ENCODE results near the gene RGS2. TPM values are rescaled to one million over a fixed set of nuclear protein-coding genes. Genes with fewer than 3 reads are reported as not detected.

The RGS2 gene
- total RNA-seq, 2 donors from 2014 or later: 31.2 to 51.2 TPM

- no peak for TF ChIP-seq CTCF (IDR thresholded peaks at IDR 0.05)
- Histone ChIP-seq H3K9me3 (no peaks in the 10 kb centered on the region), H3K27me3 (no peaks in the 10 kb centered on the region), H3K36me3 (no peaks in the 10 kb centered on the region), H3K27ac (no peak overlapping the region), H3K4me1 (no peaks in the 10 kb centered on the region), H3K4me3 (no peak overlapping the region)
- no peak for DNase-seq (ENCODE audit: low spot score)
Measured at GRCh38 chr1:192832492-192832891, 23.7 kb downstream of the RGS2 start.

- no peaks in the 10 kb centered on the region for H3K36me3 ChIP-seq
- no peaks in the 10 kb centered on the region for H3K4me1 ChIP-seq
- no peak for DNase-seq (ENCODE audit: low spot score)
- no peaks in the 10 kb centered on the region for H3K9me3 ChIP-seq
- no peak overlapping the region for H3K4me3 ChIP-seq
- no peak for TF ChIP-seq CTCF (IDR thresholded peaks at IDR 0.05)
- H3K27me3 ChIP-seq: no peaks in the 10 kb centered on the region
- H3K27ac ChIP-seq: peak overlapping the region in 1 of 2 donors; percentile 15
Measured at GRCh38 chr1:192835116-192835515, 26.3 kb downstream of the RGS2 start.

GRCh38 chr1:192839162-192840066, 30.6 kb downstream of the RGS2 start:
- no peak for DNase-seq (ENCODE audit: low spot score)
- H3K4me1 ChIP-seq: no peaks in the 10 kb centered on the region
- no peak overlapping the region for H3K4me3 ChIP-seq
- no peak overlapping the region for H3K27ac ChIP-seq
- no peak for TF ChIP-seq CTCF (IDR thresholded peaks at IDR 0.05)
- H3K27me3 ChIP-seq: no peaks in the 10 kb centered on the region
- no peaks in the 10 kb centered on the region for H3K9me3 ChIP-seq
- no peaks in the 10 kb centered on the region for H3K36me3 ChIP-seq

- Histone ChIP-seq H3K27ac (no peak overlapping the region), H3K9me3 (no peaks in the 10 kb centered on the region), H3K4me3 (no peak overlapping the region), H3K4me1 (no peaks in the 10 kb centered on the region), H3K27me3 (no peaks in the 10 kb centered on the region), H3K36me3 (no peaks in the 10 kb centered on the region)
- DNase-seq (ENCODE audit: low spot score): no peak
- no peak for TF ChIP-seq CTCF (IDR thresholded peaks at IDR 0.05)
Measured at GRCh38 chr1:192844360-192844759, 35.5 kb downstream of the RGS2 start.

- no peaks in the 10 kb centered on the region for H3K9me3 ChIP-seq
- H3K36me3 ChIP-seq: no peaks in the 10 kb centered on the region
- no peak overlapping the region for H3K4me3 ChIP-seq
- no peak for TF ChIP-seq CTCF (IDR thresholded peaks at IDR 0.05)
- H3K27me3 ChIP-seq: no peaks in the 10 kb centered on the region
- no peak for DNase-seq (ENCODE audit: low spot score)
- H3K27ac ChIP-seq: no peak overlapping the region
- no peaks in the 10 kb centered on the region for H3K4me1 ChIP-seq
Measured at GRCh38 chr1:192846950-192847349, 38.1 kb downstream of the RGS2 start.
